ENCODE measurements around the gene CBX5.

DNA sequence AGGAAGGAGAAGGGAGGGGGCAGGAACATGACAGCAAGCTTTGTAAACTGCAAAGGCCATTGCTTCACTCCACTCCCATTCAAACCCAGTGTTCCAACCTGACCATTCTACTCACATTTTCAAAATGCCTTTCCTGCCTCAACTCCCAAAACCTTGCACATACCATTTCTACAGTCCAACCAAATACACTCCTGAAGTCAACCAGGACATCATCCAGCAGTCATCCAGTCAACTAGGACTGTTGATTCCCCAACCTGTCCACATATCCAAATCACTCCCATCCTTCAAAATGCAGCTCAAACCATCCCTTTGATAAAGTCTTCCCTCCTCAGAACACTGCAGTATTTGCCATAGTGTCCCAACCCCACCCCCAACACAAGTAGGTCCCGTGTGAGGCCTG, 94.0 kb downstream of the CBX5 start:
- TF ChIP-seq, protein P1, sequence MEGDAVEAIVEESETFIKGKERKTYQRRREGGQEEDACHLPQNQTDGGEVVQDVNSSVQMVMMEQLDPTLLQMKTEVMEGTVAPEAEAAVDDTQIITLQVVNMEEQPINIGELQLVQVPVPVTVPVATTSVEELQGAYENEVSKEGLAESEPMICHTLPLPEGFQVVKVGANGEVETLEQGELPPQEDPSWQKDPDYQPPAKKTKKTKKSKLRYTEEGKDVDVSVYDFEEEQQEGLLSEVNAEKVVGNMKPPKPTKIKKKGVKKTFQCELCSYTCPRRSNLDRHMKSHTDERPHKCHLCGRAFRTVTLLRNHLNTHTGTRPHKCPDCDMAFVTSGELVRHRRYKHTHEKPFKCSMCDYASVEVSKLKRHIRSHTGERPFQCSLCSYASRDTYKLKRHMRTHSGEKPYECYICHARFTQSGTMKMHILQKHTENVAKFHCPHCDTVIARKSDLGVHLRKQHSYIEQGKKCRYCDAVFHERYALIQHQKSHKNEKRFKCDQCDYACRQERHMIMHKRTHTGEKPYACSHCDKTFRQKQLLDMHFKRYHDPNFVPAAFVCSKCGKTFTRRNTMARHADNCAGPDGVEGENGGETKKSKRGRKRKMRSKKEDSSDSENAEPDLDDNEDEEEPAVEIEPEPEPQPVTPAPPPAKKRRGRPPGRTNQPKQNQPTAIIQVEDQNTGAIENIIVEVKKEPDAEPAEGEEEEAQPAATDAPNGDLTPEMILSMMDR (IDR thresholded peaks at IDR 0.05), result no peak
- TF ChIP-seq POLR2A (IDR thresholded peaks at IDR 0.05), result no peak

All from lower leg skin (tissue), 3 donors.